Prostate gland (tissue), 2 donors: Measurements from ENCODE around the gene ZNF431.

ENCODE experiments used
- CTCF ChIP-seq, 4 experiments: fragments of 200-600 bp in 2 of 4; fragments of 450-650 bp in 2 of 4; sonication (generic) in 2 of 4; IDR thresholded peaks; 1 replicate in 3 of 4; 2 replicates in 1 of 4; pipeline ENCODE4 v1.5.1; 2016 to 2019; ENCODE audit warnings: antibody characterized with exemption in 4 of 4, mild to moderate bottlenecking in 2 of 4, moderate library complexity in 2 of 4
- POLR2A ChIP-seq: fragments of 450-650 bp; IDR thresholded peaks from one replicate; pipeline ENCODE4 v1.6.1; 2016; ENCODE audit warnings: antibody characterized with exemption, mild to moderate bottlenecking
- POLR2AphosphoS5 ChIP-seq: sonication (generic); formaldehyde crosslinking; IDR thresholded peaks from one replicate; pipeline ENCODE4 v1.6.1; 2017; ENCODE audit warnings: antibody characterized with exemption

GRCh38 chr19:21148681-21149080 lies 6.8 kb downstream of the ZNF431 start:
- no peak for TF ChIP-seq CTCF (IDR thresholded peaks at IDR 0.05)
- TF ChIP-seq POLR2A = no peak
- no peak for TF ChIP-seq POLR2AphosphoS5
